ENCODE results near the gene TFAP2B. TPM values are rescaled to one million over a fixed set of nuclear protein-coding genes. Genes with fewer than 3 reads are reported as not detected.

Gene TFAP2B
- total RNA-seq, 1 donor from 2014 or later, result not detected

GRCh38 chr6:50837589-50838445, 19.1 kb downstream of the TFAP2B start:
- ATAC-seq (no peak), DNase-seq (no peak)
- Histone ChIP-seq H3K27me3 (ENCODE audit: low read depth) (peaks cover 87% of the 10 kb centered on the region), H3K9me3 (no peaks in the 10 kb centered on the region), H3K4me1 (no peaks in the 10 kb centered on the region), H3K36me3 (no peaks in the 10 kb centered on the region), H3K4me3 (no peak overlapping the region), H3K27ac (no peak overlapping the region)
- no peak for TF ChIP-seq CTCF (IDR thresholded peaks at IDR 0.05)
- intact Hi-C loops (cut with DNase I), result no loop called here

GRCh38 chr6:50840112-50840810, 21.6 kb downstream of the TFAP2B start:
- no peak for ATAC-seq
- no peak for TF ChIP-seq CTCF (IDR thresholded peaks at IDR 0.05)

GRCh38 chr6:50840811-50841192, 22.1 kb downstream of the TFAP2B start:
- no peak overlapping the region for H3K4me3 ChIP-seq
- no peaks in the 10 kb centered on the region for H3K9me3 ChIP-seq
- no peak overlapping the region for H3K27ac ChIP-seq
- intact Hi-C loops (cut with DNase I), result no loop called here
- H3K27me3 ChIP-seq (ENCODE audit: low read depth), result peaks cover 94% of the 10 kb centered on the region
- no peak for ATAC-seq
- no peaks in the 10 kb centered on the region for H3K36me3 ChIP-seq
- no peaks in the 10 kb centered on the region for H3K4me1 ChIP-seq
- no peak for TF ChIP-seq CTCF (IDR thresholded peaks at IDR 0.05)
- no peak for DNase-seq

More at GRCh38 chr6:50840112-50840810, 21.6 kb downstream of the TFAP2B start:
- Histone ChIP-seq H3K9me3 (no peaks in the 10 kb centered on the region), H3K27ac (no peak overlapping the region), H3K4me3 (no peak overlapping the region), H3K27me3 (ENCODE audit: low read depth) (peaks cover 94% of the 10 kb centered on the region), H3K36me3 (no peaks in the 10 kb centered on the region), H3K4me1 (no peaks in the 10 kb centered on the region)
- no peak for DNase-seq
- intact Hi-C loops (cut with DNase I), result no loop called here

GRCh38 chr6:50842446-50842845, 23.8 kb downstream of the TFAP2B start:
- Histone ChIP-seq H3K4me3 (no peak overlapping the region), H3K27me3 (ENCODE audit: low read depth) (peaks cover 94% of the 10 kb centered on the region), H3K27ac (no peak overlapping the region), H3K4me1 (no peaks in the 10 kb centered on the region), H3K36me3 (no peaks in the 10 kb centered on the region), H3K9me3 (no peaks in the 10 kb centered on the region)
- DNase-seq (no peak), ATAC-seq (no peak)
- no peak for TF ChIP-seq CTCF (IDR thresholded peaks at IDR 0.05)
- intact Hi-C loops (cut with DNase I), result no loop called here

GRCh38 chr6:50842861-50843384, 24.3 kb downstream of the TFAP2B start:
- DNase-seq (no peak), ATAC-seq (peak in 1 of 2 donors; percentile 29)
- Histone ChIP-seq H3K4me1 (no peaks in the 10 kb centered on the region), H3K27me3 (ENCODE audit: low read depth) (peaks cover 94% of the 10 kb centered on the region), H3K27ac (no peak overlapping the region), H3K4me3 (no peak overlapping the region), H3K36me3 (no peaks in the 10 kb centered on the region), H3K9me3 (no peaks in the 10 kb centered on the region)
- intact Hi-C loops (cut with DNase I), result no loop called here
- no peak for TF ChIP-seq CTCF (IDR thresholded peaks at IDR 0.05)

Measured in lower lobe of right lung (tissue), 2 donors.